Sigmoid colon (tissue), 3 donors: Measurements from ENCODE around the gene LIPF.

Experiments used
- CTCF ChIP-seq, 4 experiments: fragments of 450-650 bp in 3 of 4; fragments of 200-600 bp in 1 of 4; IDR thresholded peaks; one replicate each; pipeline ENCODE4 v1.5.1; 2016 to 2019; ENCODE audit warnings: antibody characterized with exemption in 4 of 4, mild to moderate bottlenecking in 3 of 4, moderate library complexity in 2 of 4
- POLR2A ChIP-seq, 2 donors: fragments of 450-650 bp; IDR thresholded peaks; one replicate each; pipeline ENCODE4 v1.6.1; 2016; ENCODE audit warnings: antibody characterized with exemption in 2 of 2, mild to moderate bottlenecking in 2 of 2, moderate library complexity in 2 of 2

DNA sequence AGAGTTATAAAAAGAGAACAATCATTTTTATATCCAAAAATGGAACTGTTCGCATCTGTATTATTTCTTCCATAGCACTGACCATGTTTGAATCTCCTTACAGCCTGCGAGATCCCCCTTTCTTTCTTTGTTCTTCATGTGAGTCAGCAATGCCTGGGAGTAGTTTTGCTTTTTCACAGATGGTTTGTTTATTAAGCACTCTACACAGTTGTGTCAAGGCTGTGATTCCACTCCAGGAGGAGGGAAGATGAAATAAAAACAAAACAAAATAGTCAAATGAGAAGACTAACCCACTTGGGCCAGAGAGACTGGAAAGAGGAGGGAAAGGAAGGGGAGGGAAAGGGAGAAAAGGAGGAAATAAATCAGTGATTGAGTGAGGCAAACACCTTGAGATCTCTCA, 7.8 kb downstream of the LIPF start:
- TF ChIP-seq CTCF (IDR thresholded peaks at IDR 0.05) (no peak), POLR2A (IDR thresholded peaks at IDR 0.05) (no peak)
